22Rv1 (cell line): Measurements from ENCODE around the gene MTF1.

Source experiments
- H3K27ac ChIP-seq: fragments of 450-650 bp; 2 replicates; pipeline ENCODE4 v1.5.1; 2017
- CTCF ChIP-seq: fragments of 450-650 bp; IDR thresholded peaks from 2 replicates; pipeline ENCODE4 v1.5.1; 2017; ENCODE audit warnings: mild to moderate bottlenecking
- ZFX ChIP-seq: fragments of 450-650 bp; IDR thresholded peaks from 2 replicates; pipeline ENCODE4 v1.6.1; 2017; ENCODE audit warnings: antibody characterized with exemption, borderline replicate concordance

Gene MTF1

GRCh38 chr1:37824001-37824400, 35.4 kb downstream of the MTF1 start:
- no peak overlapping the region for H3K27ac ChIP-seq
- TF ChIP-seq CTCF (no peak), ZFX (no peak)

- no peak overlapping the region for H3K27ac ChIP-seq
- TF ChIP-seq CTCF (no peak), ZFX (no peak)
Measured at GRCh38 chr1:37822906-37823815, 36.2 kb downstream of the MTF1 start.

- TF ChIP-seq CTCF (no peak), ZFX (no peak)
- H3K27ac ChIP-seq: no peak overlapping the region
Measured at GRCh38 chr1:37821481-37821880, 37.9 kb downstream of the MTF1 start.

GRCh38 chr1:37817481-37817880, 41.9 kb downstream of the MTF1 start:
- TF ChIP-seq ZFX (no peak), CTCF (no peak)
- peak overlapping the region; percentile 48 for H3K27ac ChIP-seq

- TF ChIP-seq ZFX (no peak), CTCF (no peak)
- no peak overlapping the region for H3K27ac ChIP-seq
Measured at GRCh38 chr1:37814252-37814651, 45.1 kb downstream of the MTF1 start.

GRCh38 chr1:37813529-37814145, 45.8 kb downstream of the MTF1 start:
- no peak overlapping the region for H3K27ac ChIP-seq
- TF ChIP-seq ZFX (no peak), CTCF (no peak)
